Raji (cell line): ENCODE data around the gene ANKS1B.

ENCODE experiments used
- POLR2A ChIP-seq: IDR thresholded peaks from 2 replicates; pipeline ENCODE4 v1.6.1; 2011; ENCODE audit warnings: low read depth, low read length, control low read depth; ENCODE audit not compliant: insufficient read depth

ANKS1B gene

GRCh38 chr12:99066726-99067125 is 918.0 kb downstream of the ANKS1B start:
- TF ChIP-seq POLR2A = no peak

GRCh38 chr12:99063182-99063581 is 921.6 kb downstream of the ANKS1B start:
- TF ChIP-seq POLR2A = no peak

- TF ChIP-seq POLR2A = no peak
These were observed 924.8 kb downstream of the ANKS1B start for GRCh38 chr12:99059824-99060511.

GRCh38 chr12:99057670-99058069 is 927.1 kb downstream of the ANKS1B start:
- no peak for TF ChIP-seq POLR2A

- TF ChIP-seq POLR2A = no peak
These were observed 928.5 kb downstream of the ANKS1B start for GRCh38 chr12:99056186-99056585.

GRCh38 chr12:99055299-99055698 is 929.4 kb downstream of the ANKS1B start:
- no peak for TF ChIP-seq POLR2A

- no peak for TF ChIP-seq POLR2A
These were observed 930.1 kb downstream of the ANKS1B start for GRCh38 chr12:99054601-99055128.

- no peak for TF ChIP-seq POLR2A
These were observed 930.9 kb downstream of the ANKS1B start for GRCh38 chr12:99053616-99054362.

- no peak for TF ChIP-seq POLR2A
These were observed 935.0 kb downstream of the ANKS1B start for GRCh38 chr12:99049774-99050173.

- TF ChIP-seq POLR2A = no peak
These were observed 939.6 kb downstream of the ANKS1B start for GRCh38 chr12:99045158-99045557.

- TF ChIP-seq POLR2A = no peak
These were observed 941.3 kb downstream of the ANKS1B start for GRCh38 chr12:99043319-99043914.

- no peak for TF ChIP-seq POLR2A
These were observed 942.5 kb downstream of the ANKS1B start for GRCh38 chr12:99042226-99042625.

- TF ChIP-seq POLR2A = no peak
These were observed 945.2 kb downstream of the ANKS1B start for GRCh38 chr12:99039367-99040120.

- no peak for TF ChIP-seq POLR2A
These were observed 948.2 kb downstream of the ANKS1B start for GRCh38 chr12:99036566-99036965.

GRCh38 chr12:99035803-99036202 is 948.9 kb downstream of the ANKS1B start:
- TF ChIP-seq POLR2A = no peak
